HL-60 (cell line): ENCODE measurements around the gene PDCL3.

Experiments
- CTCF ChIP-seq: IDR thresholded peaks from one replicate; pipeline ENCODE4 v1.5.1; 2011; ENCODE audit warnings: low read length, control low read depth, inconsistent platforms; ENCODE audit not compliant: insufficient read depth
- GABPA ChIP-seq: IDR thresholded peaks from 2 replicates; pipeline ENCODE4 v1.6.1; 2012; ENCODE audit warnings: low read depth
- POLR2AphosphoS5 ChIP-seq: IDR thresholded peaks from 2 replicates; pipeline ENCODE4 v1.6.1; 2012; ENCODE audit warnings: low read depth
- REST ChIP-seq: IDR thresholded peaks from 2 replicates; pipeline ENCODE4 v1.6.1; 2012; ENCODE audit warnings: low read depth; ENCODE audit not compliant: insufficient replicate concordance
- SPI1 ChIP-seq: IDR thresholded peaks from 2 replicates; pipeline ENCODE4 v1.6.1; 2012; ENCODE audit warnings: low read depth, mild to moderate bottlenecking, borderline replicate concordance

- TF ChIP-seq CTCF: no peak
- no peak for TF ChIP-seq REST
- TF ChIP-seq POLR2AphosphoS5: no peak
- TF ChIP-seq GABPA: no peak
- TF ChIP-seq SPI1: no peak
Measured at GRCh38 chr2:100551303-100551702, 11.5 kb upstream of the PDCL3 start.
